ENCODE measurements around the gene PRTG.

DNA sequence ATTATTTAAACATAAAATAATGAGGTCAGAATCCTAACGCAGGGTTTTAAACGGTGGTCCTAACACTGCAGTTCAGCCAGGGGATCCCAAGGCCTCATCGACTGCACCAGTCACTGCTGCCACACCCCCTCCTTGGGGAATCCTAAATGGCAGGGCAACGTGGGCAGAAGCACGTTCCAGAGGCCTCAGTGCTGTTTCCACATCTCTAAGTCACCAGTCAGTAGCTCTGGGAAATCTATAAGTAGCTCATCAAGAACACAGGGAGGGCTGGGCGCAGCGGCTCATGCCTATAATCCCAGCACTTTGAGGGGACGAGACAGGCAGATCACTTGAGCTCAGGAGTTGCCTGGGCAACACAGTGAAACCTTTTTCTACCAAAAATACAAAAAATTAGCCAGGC lies 47.5 kb downstream of the PRTG start:
- TF ChIP-seq POLR2A (IDR thresholded peaks at IDR 0.05; ENCODE audit: low read depth, low read length) (no peak), CTCF (IDR thresholded peaks at IDR 0.05; ENCODE audit: extremely low read depth in 1 of 2, insufficient read depth in 1 of 2, low read depth in 1 of 2, low read length in 2 of 2) (no peak), MYC (IDR thresholded peaks at IDR 0.05; ENCODE audit: low read depth, low read length) (no peak), EZH2 (IDR thresholded peaks at IDR 0.05; ENCODE audit: borderline replicate concordance, low read depth, low read length, severe bottlenecking) (no peak), POLR2AphosphoS5 (IDR thresholded peaks at IDR 0.05; ENCODE audit: insufficient read depth, low read depth, low read length) (no peak), MAX (IDR thresholded peaks at IDR 0.05; ENCODE audit: insufficient read depth, insufficient read length) (no peak), JUN (IDR thresholded peaks at IDR 0.05; ENCODE audit: borderline replicate concordance, insufficient read depth, insufficient read length, low read depth) (no peak)

Measured in endothelial cell of umbilical vein (primary cell).